Measurements from ENCODE around the gene TMEM50A.
"Not testable (repeated sequence)": the region's sequence is repeated elsewhere in the genome, so short reads cannot be mapped to it uniquely, and the experiment has no call there.

DNA sequence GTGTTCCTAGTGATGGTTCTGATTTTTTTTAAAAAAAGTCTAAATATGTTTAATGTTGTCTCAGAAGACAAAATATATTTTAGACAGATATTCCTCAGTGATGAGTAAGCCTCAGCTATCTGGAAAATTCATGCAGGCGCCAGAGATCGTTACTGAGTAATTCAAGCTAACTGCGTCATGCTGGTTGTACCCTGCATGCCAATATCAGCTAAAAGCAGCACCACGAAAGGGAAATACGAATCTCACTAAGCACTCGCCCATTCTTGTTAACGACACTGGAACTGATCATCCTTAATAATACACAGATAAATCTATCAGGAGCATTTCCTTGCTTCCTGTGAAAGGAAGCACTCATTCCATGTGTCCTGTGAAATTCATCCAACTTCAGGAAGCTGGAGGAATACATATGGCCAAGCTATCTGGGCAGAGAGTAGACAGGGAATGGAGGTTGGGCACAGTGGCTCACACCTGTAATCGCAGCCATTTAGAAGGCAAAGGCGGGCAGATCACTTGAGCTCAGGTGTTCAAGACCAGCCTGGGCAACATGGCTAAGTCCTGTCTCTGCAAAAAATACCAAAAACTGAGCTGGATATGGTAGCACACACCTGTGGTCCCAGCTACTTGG lies 17.7 kb upstream of the TMEM50A start:
- TF ChIP-seq, protein P1, sequence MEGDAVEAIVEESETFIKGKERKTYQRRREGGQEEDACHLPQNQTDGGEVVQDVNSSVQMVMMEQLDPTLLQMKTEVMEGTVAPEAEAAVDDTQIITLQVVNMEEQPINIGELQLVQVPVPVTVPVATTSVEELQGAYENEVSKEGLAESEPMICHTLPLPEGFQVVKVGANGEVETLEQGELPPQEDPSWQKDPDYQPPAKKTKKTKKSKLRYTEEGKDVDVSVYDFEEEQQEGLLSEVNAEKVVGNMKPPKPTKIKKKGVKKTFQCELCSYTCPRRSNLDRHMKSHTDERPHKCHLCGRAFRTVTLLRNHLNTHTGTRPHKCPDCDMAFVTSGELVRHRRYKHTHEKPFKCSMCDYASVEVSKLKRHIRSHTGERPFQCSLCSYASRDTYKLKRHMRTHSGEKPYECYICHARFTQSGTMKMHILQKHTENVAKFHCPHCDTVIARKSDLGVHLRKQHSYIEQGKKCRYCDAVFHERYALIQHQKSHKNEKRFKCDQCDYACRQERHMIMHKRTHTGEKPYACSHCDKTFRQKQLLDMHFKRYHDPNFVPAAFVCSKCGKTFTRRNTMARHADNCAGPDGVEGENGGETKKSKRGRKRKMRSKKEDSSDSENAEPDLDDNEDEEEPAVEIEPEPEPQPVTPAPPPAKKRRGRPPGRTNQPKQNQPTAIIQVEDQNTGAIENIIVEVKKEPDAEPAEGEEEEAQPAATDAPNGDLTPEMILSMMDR (IDR thresholded peaks at IDR 0.05): not testable (repeated sequence)
- TF ChIP-seq EP300, POLR2A (IDR thresholded peaks at IDR 0.05): not testable (repeated sequence)

Data from sigmoid colon (tissue), 4 donors.